ENCODE measurements around the gene AP1G2. TPM values are rescaled to one million over a fixed set of nuclear protein-coding genes. Genes with fewer than 3 reads are reported as not detected.

Gene AP1G2
- total and polyA plus RNA-seq, 2 of the 13 experiments (the other 11 are each of a cell fraction or from before 2014, with no cell fraction given) = 96.9 to 611 TPM

GRCh38 chr14:23567186-23568020 is at the start of gene AP1G2 (continued):
- peak; percentile 50; the same call in 1 of the 2 replicates for TF ChIP-seq FOXC1 (CRISPR knock-in tag; IDR thresholded peaks at IDR 0.05; ENCODE audit: borderline replicate concordance)
- 0 out of 2 replicates have a peak, but pooled peaks have one; percentile 75 for TF ChIP-seq ZNF354B (CRISPR knock-in tag; IDR thresholded peaks at IDR 0.05)
- peak; percentile 85 for TF ChIP-seq ZNF598 (CRISPR knock-in tag; IDR thresholded peaks at IDR 0.05; ENCODE audit: borderline replicate concordance)
- TF ChIP-seq BCL3 (CRISPR knock-in tag; IDR thresholded peaks at IDR 0.05) = peak; percentile 77; the same call in 1 of the 2 replicates
- no peak; the same call in none of the 2 replicates for TF ChIP-seq PAWR (CRISPR knock-in tag; IDR thresholded peaks at IDR 0.05; ENCODE audit: borderline replicate concordance)
- peak; percentile 93 for TF ChIP-seq XRCC5 (optimal IDR thresholded peaks at IDR 0.05; ENCODE audit: low read length)
- no peak for TF ChIP-seq MLLT10 (CRISPR knock-in tag; IDR thresholded peaks at IDR 0.05)
- no peak; the same call in 1 of the 2 replicates for TF ChIP-seq CREM (IDR thresholded peaks at IDR 0.05)
- peak; percentile 44; the same call in 1 of the 2 replicates for TF ChIP-seq CREM (CRISPR knock-in tag; IDR thresholded peaks at IDR 0.05)
- TF ChIP-seq MAZ (IDR thresholded peaks at IDR 0.05; ENCODE audit: borderline replicate concordance, low read depth, low read length) = peak; percentile 98
- peak; percentile 96 for TF ChIP-seq MAZ (CRISPR knock-in tag; IDR thresholded peaks at IDR 0.05; ENCODE audit: low read depth)
- peak; percentile 67; the same call in 1 of the 2 replicates for TF ChIP-seq RCOR2 (CRISPR knock-in tag; IDR thresholded peaks at IDR 0.05)
- TF ChIP-seq, protein P1, sequence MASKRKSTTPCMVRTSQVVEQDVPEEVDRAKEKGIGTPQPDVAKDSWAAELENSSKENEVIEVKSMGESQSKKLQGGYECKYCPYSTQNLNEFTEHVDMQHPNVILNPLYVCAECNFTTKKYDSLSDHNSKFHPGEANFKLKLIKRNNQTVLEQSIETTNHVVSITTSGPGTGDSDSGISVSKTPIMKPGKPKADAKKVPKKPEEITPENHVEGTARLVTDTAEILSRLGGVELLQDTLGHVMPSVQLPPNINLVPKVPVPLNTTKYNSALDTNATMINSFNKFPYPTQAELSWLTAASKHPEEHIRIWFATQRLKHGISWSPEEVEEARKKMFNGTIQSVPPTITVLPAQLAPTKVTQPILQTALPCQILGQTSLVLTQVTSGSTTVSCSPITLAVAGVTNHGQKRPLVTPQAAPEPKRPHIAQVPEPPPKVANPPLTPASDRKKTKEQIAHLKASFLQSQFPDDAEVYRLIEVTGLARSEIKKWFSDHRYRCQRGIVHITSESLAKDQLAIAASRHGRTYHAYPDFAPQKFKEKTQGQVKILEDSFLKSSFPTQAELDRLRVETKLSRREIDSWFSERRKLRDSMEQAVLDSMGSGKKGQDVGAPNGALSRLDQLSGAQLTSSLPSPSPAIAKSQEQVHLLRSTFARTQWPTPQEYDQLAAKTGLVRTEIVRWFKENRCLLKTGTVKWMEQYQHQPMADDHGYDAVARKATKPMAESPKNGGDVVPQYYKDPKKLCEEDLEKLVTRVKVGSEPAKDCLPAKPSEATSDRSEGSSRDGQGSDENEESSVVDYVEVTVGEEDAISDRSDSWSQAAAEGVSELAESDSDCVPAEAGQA (IDR thresholded peaks at IDR 0.05; ENCODE audit: low read depth) = peak; percentile 69; the same call in 1 of the 2 replicates
- TF ChIP-seq, protein P1 (CRISPR knock-in tag; IDR thresholded peaks at IDR 0.05; ENCODE audit: borderline replicate concordance) = no peak
- TF ChIP-seq GATA4 (IDR thresholded peaks at IDR 0.05; ENCODE audit: borderline replicate concordance, low read depth) = peak; percentile 87
- peak; percentile 94 for TF ChIP-seq KDM3A (CRISPR knock-in tag; IDR thresholded peaks at IDR 0.05; ENCODE audit: low read depth)
- TF ChIP-seq KDM5A (IDR thresholded peaks at IDR 0.05; ENCODE audit: borderline replicate concordance, low read length) = peak; percentile 94
- TF ChIP-seq ZFP36L1 (CRISPR knock-in tag; IDR thresholded peaks at IDR 0.05) = peak; percentile 98
- TF ChIP-seq, protein P2, sequence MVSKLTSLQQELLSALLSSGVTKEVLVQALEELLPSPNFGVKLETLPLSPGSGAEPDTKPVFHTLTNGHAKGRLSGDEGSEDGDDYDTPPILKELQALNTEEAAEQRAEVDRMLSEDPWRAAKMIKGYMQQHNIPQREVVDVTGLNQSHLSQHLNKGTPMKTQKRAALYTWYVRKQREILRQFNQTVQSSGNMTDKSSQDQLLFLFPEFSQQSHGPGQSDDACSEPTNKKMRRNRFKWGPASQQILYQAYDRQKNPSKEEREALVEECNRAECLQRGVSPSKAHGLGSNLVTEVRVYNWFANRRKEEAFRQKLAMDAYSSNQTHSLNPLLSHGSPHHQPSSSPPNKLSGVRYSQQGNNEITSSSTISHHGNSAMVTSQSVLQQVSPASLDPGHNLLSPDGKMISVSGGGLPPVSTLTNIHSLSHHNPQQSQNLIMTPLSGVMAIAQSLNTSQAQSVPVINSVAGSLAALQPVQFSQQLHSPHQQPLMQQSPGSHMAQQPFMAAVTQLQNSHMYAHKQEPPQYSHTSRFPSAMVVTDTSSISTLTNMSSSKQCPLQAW (CRISPR knock-in tag; IDR thresholded peaks at IDR 0.05) = peak; percentile 98
- TF ChIP-seq MTF1 (CRISPR knock-in tag; IDR thresholded peaks at IDR 0.05) = no peak
- TF ChIP-seq FOXA3 (CRISPR knock-in tag; IDR thresholded peaks at IDR 0.05) = peak; percentile 84
